Stimulated activated CD4-positive, alpha-beta T cell treated with anti-CD3 and anti-CD28 coated beads, Interleukin-4, amount 100 ng/mL, for 4 hours (primary cell): Measurements from ENCODE around the gene EML1.

Experiments
- DNase-seq, 2 experiments: peaks; one replicate each; pipeline ENCODE4 v3.0.0-alpha.2; 2020

Gene EML1

DNA sequence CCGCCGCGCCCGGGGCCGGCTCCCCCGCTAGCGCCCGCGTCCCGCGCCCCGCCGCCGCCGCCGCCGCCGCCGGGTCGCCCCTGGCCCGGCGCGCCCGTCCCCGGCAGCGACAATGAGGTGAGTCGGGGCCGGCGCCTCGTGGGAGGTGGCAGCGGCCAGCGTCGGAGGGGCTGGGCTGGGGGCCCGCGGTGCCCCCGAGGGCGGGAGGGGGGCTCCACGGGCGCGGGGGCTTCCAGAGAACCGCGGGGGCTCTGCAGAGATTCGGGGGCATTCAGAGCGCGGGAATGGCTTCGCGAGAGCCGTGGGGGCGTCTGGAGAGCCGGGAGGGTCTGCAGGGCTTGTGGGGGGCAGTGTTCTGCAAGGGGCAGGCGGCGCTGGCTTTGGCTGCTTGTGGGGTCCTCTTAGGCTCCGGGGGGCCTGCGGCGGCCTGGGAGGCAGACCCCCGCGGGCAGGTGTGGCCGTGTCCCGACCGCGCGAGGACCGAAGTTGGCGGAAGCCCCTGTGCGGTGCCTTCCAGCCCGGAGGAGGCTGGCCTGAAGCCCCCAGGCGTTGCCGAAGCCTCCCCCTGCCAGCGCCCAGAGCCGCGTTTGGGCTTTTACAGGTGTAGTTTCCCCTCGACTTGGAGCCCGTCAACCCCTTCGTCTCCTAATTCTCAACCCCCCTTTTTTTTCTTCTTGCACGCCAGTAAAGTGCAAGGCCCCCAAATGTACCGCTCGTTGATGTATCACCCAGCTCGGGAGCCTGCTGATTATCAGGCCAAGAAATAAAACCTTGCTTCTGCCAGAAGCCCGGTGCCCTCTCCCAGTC is 178.9 kb downstream of the EML1 start:
- DNase-seq: peak; percentile 5 to 8

DNA sequence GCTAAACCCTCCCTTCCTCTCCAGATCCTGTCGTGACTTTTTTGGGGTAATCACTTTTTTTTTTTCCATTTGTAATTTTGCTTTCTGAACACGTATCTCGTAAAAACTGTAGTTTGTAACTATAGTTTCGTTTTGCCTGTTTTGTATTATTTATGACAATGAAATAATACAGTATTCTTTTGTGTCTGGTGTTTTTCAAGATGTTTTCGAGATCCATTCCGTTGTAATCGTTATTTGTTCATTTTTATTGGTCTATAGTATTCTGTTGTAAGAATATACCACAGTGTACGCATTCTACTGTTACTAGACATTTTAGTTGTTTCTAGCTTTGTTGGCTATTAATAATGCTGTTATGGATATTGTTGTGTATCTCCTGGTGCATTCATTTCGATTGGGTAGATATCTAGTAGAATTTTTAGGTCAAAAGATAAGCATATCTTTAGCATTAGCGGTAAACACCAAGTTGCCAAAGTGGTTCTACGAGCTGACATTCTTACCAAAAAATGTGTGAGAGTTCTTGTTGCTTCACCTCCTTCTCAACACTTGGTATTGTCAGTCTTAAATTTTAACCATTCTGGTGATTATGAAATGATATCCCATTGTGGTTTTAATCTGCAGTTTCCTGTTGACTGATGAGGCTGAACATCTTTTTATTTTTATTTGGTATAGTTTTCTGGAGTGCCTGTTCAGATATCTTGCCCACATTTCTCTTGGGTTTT is 179.7 kb downstream of the EML1 start:
- no peak for DNase-seq

DNA sequence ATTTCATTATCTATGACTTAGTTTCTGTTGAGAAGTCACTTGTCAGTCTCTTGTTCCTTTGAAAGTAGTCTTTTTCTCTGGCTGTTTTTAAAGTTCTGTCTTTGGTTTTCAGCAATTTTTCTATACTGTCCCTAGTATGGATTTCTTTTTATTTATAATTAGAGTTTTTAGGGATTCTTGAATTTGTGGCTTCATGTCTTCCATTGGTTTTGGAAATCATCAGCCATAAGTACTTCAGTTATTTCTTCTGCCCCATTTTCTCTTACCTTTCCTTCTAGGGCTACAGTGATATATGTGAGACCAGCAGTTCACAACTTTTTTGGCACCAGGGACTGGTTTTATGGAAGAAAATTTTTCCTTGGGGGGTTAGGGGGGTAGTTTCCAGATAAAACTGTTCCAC is 182.0 kb downstream of the EML1 start:
- DNase-seq: no peak

DNA sequence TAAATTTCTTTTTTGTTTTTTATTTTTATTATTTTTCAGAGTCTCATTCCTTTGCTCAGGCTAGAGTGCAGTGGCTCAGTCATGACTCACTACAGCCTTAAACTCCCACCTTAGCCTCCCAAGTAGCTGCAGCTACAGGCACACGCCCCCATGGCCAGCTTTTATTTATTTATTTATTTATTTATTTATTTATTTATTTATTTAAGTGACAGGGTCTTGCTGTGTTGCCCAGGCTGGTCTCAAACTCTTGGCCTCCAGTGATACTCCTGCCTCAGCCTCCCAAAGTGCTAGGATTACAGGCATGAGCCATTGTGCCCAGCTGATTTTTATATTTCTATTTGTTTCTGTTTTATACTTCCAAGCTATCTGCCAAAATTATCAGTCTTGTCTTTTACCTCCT is 182.8 kb downstream of the EML1 start:
- DNase-seq: no peak

DNA sequence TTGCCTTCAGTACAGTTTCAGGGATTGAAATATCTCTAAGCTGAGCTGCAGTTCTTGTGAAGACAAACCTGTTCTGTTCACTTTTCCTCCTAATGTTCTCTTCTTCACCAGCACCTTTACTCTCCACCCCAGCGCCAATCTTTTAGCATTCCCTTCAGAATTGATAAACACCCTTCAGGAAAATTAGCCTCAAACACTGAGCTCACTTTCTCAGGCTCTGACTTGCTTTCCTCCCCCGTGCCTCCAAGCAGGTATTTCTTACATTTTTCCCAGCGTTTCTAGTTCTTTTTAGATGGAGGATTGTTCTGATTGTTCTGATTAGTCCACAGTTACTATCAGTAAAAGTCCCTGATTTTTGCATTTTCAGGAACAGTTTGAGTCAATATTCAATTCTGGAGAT is 183.5 kb downstream of the EML1 start:
- no peak for DNase-seq

DNA sequence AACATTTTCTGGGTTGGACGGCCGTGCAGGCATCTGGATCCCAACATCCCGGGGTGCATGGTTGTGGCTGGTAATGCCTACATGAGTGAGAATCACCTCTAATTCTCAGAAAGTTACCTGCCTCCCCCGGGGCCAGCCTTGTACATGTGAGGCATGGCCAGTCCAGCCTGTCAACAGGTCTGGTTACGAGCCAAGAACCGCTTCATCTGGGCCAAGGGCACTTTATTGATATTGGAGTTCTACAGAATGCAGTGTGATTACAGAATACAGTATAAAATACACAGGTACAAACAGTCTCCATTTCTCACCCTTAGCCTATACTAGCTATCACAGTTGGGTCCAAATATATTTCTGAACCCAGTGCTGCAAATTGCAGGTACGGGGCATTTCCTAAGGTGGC is 187.1 kb downstream of the EML1 start:
- DNase-seq: no peak

DNA sequence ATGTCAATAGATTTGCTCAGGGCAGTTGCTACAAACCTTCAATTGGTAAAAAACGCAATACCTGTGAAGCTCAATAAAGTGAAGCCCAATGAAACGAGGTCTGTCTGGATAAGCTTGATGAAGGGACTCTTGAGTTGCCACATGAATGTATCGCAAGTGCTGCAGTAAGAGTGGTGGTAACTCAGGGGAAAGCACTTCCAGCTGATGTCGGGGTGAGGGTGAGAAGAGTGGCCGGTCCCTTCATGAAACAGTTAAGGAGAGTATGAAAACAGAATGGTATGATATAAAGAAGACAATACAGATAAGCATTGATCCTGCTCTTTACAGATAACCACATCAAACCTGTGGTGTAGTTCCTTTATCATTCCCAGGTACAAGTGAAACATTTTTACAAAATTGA is 188.6 kb downstream of the EML1 start:
- DNase-seq: no peak

DNA sequence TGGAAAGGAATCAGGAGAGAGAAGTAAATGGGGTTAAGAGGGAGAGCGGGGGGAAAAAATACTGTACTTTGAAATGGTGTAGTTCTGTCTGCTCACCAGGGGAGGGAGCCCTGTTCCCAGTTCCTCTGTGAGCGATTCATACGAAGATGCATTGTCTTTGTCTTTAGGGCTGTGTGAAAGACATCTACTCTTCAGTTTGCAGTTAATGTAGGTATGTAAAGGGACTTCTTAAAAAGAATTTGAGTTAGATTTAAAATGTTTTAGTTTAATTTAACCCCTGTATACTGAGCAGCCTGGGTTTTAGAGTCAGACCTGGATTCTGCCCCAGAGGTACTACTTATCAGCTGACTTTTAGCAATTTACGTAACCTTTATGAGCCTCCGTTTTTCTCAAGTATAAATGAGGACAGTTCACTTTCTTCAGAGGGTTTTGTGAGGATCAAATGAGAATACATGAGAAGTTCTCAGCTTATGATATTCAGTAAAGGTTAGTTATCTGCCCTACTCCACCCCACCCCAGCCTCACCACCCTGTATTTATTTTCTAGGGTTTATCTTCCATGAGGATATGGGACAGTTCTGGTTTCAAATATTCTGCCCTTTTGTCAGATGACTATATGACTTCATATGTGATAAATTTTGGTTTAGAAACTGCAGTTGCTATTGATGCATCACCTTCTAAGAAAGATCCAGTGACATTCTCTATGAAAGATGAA is 189.5 kb downstream of the EML1 start:
- peak; percentile 45 to 52 for DNase-seq

DNA sequence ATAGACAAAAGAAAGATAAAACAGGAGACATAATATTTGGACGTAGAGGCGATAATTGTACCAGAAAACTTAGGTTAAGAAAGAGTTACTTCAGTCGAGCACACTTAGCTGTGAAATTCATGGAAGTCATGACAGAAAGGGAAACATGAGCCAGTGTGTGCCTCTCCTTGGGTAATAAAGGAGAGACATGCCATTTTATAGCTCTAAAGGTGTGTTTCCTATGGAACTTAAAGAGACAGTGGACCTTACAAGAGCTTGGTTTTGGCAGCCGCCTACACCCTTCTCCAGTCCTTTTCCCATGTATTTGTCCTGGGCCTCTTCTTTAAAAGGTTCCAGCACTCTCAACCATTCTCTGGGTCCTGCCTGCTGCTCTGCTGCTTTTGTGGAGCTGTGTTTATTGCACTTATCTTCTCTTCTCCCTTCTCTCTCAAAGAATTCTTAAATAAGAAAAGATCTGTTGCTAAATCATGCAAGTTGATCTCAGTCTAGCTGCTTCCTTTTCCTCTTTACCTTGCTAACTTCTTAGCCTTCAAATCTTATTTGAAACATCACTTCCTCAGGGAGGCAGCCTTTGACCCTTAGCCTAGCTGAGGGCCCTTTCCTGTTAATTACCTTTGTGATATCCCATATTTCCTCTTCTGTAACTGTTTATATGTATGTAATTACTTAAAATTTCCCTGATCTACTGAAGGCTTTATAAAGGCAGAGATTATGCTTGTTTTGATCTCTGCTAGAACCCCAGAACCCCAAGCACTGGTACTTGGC is 190.2 kb downstream of the EML1 start:
- DNase-seq: no peak

DNA sequence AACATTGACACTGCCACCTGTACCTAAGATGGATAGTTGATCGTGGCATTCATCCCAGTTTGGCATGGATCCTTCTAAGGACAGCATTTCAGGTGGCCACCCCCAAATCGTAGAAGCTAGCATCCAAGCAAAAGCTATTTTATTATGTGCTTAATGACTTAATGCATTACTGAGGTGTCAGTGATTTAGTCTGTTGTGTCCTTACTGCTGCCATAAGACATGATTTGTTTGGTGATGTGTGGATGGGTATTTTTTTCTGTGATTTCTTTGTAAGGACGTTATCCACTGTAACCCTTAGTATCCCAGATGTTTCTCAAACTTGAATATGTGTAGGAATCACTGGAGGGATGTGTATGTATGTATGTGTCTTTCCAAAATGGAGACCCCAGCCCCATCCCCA is 190.8 kb downstream of the EML1 start:
- no peak for DNase-seq

DNA sequence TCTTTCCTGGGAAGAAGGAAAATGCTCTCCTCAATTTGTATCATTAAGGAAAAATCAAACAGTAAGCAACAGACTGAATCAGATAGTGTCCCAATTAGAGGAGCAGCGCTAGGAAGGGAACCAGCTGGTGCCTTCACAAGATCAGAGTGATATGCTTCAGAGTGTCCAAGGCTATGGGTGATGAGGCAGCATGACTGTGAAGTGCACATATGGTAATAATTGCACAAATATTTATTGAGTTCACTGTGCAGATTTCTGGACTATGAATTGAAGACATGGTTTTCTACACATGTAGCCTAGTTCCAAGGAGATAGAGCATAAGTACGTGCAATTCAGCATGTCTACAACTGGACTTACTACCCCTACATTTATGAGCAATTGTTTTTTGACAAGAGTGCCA is 193.2 kb downstream of the EML1 start:
- no peak for DNase-seq

DNA sequence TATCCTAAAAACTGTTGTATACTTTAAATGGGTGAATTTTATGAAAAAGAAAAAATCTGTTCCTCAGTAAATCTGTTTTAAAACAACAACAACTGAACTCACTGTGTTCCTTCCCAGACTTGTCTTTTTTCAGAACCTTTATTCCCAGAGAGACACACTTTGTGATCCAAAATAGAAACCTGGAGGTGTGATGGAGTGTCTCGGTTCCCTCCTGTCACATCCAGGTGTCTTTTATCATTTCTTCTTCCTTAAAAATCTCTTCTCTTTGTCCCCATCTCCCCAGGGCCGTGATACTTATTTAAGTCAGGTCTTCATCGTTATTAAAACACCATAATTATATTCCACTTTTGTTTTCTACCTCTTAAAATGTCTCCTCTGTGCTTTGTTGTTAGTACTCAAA is 195.8 kb downstream of the EML1 start:
- no peak for DNase-seq

DNA sequence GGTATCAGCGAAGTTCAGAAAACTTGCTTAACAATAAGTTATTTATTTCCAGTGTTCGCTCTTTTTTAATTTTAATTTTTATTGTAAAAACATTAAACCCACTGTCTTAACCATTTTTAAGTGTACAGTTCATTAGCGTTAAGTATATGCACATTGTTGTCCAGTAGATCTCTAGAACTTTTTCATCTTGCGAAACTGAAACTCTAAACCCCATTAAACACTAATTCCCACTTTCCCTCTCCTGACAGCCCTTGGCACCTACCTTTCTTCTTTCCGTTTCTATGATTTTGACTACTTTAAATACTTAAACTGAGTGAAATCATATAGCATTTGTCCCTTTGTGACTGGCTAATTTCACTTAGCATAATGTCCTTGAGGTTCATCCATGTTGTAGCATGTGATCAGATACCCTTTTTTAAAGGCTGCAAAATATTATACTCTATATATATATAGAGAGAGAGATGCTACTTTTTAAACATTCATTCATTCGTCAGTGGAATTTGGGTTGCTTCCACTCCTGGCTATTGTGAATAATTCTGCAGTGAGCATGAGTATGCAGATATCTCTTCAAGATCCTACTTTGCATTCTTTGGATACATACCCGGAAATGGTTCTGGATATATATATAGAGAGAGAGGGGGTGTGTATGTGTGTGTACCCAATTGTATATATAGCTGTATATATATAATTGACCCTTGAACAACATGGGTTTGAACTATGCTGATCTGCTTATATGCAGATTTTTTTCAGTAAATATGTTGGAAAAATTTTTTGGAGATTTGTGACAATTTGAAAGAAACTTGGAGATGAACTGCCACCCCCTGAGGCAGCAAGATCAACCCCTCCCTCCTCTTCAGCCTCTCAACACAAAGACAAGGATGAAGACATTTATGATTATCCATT is 197.3 kb downstream of the EML1 start:
- no peak for DNase-seq

DNA sequence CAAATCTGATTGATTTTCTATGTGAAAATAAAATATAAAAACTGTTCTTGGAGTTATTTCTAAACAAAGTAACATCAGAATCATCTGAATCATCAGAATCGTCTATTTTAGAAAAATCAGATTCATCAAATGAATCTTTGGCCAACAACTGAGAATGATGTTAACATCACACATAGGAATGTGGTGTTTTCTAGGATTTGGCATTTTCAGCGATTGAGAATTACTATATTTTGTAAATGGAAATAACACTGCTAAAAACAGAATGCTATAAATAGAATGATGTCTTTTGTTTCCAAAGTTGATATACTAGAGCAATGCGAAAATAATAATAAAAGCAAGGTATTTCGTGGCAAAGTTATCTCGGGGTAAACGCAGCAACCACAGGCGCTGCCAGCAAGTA is 198.1 kb downstream of the EML1 start:
- no peak for DNase-seq
